Stimulated activated CD4-positive, alpha-beta T cell treated with anti-CD3 and anti-CD28 coated beads, Interleukin-4, amount 100 ng/mL, for 1 hour (primary cell): Measurements from ENCODE around the gene NXPH1.

ENCODE experiments used
- DNase-seq: peaks from one replicate; pipeline ENCODE4 v3.0.0-alpha.2; 2020

NXPH1 gene

DNA sequence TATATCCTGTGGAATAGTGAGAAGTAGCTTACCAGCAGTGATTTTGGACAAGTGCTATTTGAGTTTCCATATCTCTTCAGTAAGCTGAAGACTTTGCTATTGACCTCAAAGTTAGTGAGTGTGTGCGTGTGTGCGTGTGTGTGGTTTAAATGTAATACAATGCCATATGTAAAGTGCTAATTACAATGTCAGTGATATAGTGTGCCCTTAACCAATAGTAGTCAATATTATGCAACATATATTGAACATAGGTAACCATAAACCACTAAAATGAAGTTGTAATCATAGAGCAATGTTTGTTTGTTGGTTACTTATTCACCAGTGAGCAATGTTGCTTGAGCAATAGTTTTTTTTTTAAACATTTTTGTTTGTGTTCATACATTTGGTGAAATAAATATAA is 309.4 kb downstream of the NXPH1 start:
- no peak for DNase-seq

DNA sequence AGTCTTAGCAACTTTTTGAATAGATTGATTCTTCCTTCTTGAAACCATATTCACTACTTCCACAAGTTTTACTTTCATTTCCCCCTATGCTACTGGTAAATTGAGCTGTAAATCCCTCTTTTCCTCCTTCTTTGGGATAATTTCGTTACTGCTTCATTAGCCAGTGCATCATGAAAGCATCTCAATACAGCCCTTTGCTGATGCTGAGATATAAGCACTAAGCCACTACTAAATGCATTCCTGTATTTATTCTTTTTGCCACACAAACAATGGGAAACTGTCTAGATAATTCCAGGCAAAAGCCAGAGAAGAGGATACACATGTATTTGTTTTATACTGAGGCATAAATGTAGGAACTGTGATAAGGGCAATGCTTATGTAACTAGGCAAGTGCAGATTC is 313.9 kb downstream of the NXPH1 start:
- DNase-seq: no peak

DNA sequence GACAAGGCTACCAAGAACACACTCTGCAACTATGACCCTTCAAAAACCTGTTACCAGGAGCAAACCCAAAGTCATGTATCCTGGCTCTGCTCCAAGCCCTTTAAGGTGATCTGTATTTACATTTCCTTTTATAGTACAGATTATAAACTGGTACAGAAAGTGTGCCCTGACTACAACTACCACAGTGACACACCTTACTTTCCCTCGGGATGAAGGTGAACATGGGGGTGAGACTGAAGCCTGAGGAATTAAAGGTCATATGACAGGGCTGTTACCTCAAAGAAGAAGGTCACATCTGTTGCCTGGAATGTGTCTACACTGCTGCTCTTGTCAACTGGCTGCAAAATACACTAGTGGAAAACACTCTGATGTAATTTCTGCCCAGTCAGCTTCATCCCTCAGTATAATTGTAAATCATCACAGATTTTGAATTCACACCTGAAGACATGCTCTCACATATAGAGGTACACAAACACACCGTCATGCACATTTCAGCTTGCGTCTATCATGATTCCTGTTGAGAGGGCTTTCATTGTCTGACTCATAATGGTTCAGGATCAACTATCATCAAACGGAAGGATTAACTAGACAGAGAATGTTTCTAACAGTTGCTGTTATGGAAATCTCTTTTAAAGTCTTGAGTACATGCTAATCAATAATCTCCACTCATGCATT is 318.3 kb downstream of the NXPH1 start:
- no peak for DNase-seq

DNA sequence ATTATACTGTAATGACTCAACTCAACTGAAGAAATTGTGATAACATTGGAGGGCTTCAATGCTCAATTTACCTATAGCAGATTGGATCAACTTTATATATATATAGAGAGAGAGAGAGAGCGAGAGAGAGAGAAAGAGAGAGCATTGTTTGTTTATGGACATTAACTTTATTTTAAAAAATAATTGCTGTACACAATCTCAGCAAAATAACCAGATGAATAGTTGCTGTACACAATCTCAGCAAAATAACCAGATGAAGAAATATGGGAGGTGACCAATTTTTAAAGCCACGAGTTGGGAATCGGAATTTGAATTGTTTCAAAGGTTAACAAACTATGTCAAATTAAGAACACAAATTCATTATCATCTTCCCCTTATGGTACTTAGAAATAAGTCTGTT is 319.9 kb downstream of the NXPH1 start:
- DNase-seq: no peak

DNA sequence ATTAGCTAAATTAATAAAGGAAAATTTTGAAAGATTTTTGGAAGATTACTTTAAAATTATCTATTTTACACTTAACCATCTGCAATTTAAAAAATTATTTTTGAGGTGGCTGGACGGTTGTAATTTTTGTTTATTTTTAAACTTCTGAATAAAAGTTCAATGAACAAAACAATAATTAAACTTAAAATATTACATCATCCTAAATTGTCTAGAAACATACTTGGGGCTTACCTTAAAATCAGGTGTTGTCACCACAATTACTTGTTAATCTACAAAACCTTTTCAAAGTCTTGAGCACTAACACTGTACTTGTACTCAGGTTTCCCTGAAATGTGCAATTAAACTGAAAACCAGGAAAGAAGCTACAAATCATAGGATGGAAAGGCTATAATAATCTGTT is 328.3 kb downstream of the NXPH1 start:
- no peak for DNase-seq

DNA sequence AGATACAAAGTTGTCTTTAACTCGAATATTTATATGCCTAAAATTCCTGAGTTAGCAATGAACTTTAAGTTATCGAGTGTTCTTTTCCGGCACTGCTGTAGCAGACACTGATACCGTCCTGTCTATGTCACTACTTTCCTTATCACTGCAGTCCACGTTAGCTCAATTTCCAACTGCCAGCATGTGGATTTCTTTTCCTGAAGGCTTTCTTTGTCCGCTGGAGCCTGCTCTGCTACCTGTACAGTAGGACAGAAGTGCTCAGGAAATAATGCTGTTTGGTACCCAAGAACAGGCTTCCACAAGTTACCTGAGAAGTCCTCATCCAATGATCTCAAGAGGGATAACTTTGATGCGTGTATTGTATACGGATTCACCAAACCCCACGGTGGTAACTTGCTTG is 329.4 kb downstream of the NXPH1 start:
- DNase-seq: no peak

DNA sequence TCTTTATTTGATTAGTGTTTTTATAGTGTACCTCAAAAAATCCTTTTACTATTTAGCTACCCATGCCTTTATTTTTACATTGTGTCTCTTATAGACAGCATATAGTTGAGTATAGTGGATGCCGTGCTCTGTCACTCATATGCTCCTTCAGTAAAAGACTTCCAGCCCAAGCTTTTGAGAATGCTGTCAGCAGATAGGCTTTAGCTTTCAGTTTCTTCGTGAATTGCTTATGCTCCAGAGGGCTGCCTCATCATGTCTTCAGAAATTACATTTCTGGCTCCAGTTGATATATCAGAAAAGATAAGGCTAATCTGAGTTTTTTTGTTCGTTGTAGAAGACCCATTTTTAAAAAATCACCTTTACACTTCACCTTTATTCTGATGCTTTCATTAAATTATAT is 332.0 kb downstream of the NXPH1 start:
- no peak for DNase-seq

DNA sequence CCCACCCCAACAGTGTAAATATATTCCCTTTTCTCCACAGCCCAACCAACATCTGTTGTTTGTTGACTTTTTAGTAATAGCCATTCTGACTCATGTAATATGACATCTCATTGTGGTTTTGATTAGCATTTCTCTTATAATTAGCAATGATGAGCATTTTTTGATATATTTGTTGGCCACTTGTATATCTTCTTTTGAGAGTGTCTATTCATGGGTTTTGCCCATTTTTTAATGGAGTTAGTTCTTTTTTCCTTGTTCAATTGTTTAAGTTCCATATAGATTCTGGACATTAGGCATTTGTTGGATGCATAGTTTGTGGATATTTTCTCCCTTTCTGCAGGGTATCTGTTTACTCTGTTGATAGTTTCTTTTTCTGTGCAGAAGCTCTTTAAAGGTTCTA is 340.1 kb downstream of the NXPH1 start:
- no peak for DNase-seq

DNA sequence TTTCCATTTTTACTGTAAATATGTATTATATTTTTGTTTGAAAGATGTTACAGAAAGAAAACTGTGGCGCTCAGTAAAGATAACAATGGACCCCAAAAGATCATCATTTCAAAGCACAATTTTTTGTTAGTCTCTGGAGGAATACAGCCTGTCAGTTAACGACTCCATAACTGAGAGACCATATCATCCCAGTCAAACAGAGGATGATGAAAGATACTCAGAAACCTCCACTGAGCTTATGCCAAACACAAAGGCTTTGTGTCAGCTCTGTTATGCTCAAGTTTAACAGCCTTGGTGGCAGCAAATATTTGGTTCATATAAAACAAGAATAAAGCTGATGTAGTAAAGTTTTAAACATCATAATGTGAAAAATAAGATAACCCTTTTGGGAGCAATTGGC is 345.1 kb downstream of the NXPH1 start:
- DNase-seq: no peak

DNA sequence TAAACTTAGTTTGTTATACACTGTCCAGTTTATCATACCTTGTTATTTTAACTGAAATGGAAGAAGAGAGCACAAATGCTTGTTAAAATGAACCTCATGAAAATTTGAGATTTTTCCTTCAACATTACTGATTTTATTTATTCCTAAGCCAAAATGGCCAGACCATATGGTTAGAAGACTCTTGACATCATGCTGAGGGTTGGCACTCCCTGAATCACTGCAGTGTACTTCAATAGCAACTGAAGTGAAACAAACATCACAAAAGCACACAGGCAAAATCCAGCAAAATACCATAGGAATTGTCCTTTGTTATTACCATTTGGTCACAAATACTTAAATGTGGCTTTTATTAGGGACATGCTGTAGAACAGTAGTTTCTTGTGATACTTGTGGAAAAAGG is 347.8 kb downstream of the NXPH1 start:
- no peak for DNase-seq

DNA sequence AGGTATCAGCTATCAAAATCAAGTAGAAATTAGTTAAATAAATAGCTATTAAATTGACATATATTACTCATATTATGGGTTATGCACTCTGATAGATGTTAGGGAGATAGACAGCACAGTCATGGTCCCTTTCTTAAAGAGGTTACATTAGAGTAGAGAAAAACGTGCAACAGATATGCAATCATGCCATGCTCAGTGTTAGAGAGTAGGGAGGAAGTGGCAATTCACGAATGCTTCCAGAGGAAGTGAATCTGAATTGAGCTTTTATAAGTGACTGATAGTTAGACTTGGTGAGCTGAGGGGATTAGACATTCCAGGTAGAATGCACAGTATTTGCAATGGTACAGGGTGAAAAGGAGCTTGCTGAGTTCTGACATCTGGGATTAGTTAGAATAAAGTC is 349.8 kb downstream of the NXPH1 start:
- no peak for DNase-seq

DNA sequence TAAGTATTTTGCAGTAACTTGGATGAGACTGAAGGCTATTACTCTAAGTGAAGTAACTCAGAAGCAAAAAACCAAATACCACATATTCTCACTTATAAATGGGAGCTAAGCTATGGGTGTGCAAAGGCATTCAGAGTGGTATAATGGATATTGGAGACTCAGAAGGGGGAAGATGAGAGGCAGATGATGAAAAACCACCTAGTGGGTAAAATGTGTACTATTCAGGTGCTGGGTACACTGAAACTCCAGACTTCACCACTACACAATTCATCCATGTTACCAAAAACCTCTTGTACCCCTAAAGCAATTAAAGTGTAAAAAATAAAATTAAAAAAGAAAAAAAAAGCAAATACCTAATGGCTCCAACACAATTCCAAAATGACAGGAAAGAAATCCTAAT is 351.7 kb downstream of the NXPH1 start:
- no peak for DNase-seq

DNA sequence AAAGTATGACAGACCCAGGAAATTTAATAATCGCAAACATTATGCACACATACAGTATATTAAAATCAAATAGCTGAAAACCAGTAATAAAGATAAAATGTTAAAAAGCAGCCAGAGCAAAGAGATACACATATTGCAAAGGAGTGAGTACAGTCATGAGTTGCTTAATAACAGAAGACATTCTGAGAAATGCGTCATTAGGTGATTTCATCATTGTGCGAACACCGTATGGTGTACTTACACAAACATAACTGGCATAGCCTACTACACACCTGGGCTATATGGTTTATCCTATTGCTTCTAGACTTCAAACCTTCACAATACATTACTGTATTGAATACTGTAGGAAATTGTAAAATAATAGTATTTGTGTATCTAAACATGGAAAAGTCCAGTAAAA is 367.6 kb downstream of the NXPH1 start:
- no peak for DNase-seq
